WERI-Rb-1 (cell line): ENCODE measurements around the gene NHLRC4.
"Not testable (repeated sequence)": the region's sequence is repeated elsewhere in the genome, so short reads cannot be mapped to it uniquely, and the experiment has no call there.

Experiments
- DNase-seq: peaks from one replicate; pipeline ENCODE4 v3.0.0-alpha.2; 2020
- H3K27ac ChIP-seq: fragments of 250-450 bp; sonication (Bioruptor Pico); 2 replicates; pipeline ENCODE4 v1.5.1; 2020; ENCODE audit warnings: mild to moderate bottlenecking, moderate library complexity
- H3K27me3 ChIP-seq: fragments of 250-450 bp; sonication (Bioruptor Pico); 2 replicates; pipeline ENCODE4 v1.5.1; 2021; ENCODE audit warnings: mild to moderate bottlenecking, low read depth, moderate library complexity; ENCODE audit not compliant: insufficient read depth, severe bottlenecking
- H3K36me3 ChIP-seq: fragments of 250-450 bp; sonication (Bioruptor Pico); 2 replicates; pipeline ENCODE4 v1.5.1; 2020; ENCODE audit warnings: mild to moderate bottlenecking, moderate library complexity
- H3K4me3 ChIP-seq: 2 replicates; pipeline ENCODE4 v1.5.1; 2011; ENCODE audit warnings: low read depth, mild to moderate bottlenecking, control low read depth, low read length
- H3K9me3 ChIP-seq: fragments of 250-450 bp; sonication (Bioruptor Pico); 2 replicates; pipeline ENCODE4 v1.5.1; 2021; ENCODE audit warnings: mild to moderate bottlenecking, moderate library complexity; ENCODE audit not compliant: severe bottlenecking
- CTCF ChIP-seq: IDR thresholded peaks from 2 replicates; pipeline ENCODE4 v1.5.1; 2011; ENCODE audit warnings: low read depth, mild to moderate bottlenecking, control low read depth, inconsistent platforms, low read length

The NHLRC4 gene

GRCh38 chr16:595094-595528 lies 28.3 kb downstream of the NHLRC4 start:
- Histone ChIP-seq H3K27me3 (no peaks in the 10 kb centered on the region), H3K4me3 (no peak overlapping the region), H3K9me3 (no peaks in the 10 kb centered on the region), H3K36me3 (peaks cover 37% of the 10 kb centered on the region), H3K27ac (no peak overlapping the region)
- no peak for DNase-seq
- no peak for TF ChIP-seq CTCF

GRCh38 chr16:595942-596735 lies 29.3 kb downstream of the NHLRC4 start:
- H3K36me3 ChIP-seq: peaks cover 44% of the 10 kb centered on the region

GRCh38 chr16:596736-597060 lies 29.9 kb downstream of the NHLRC4 start:
- H3K36me3 ChIP-seq: peaks cover 48% of the 10 kb centered on the region
- no peak for TF ChIP-seq CTCF
- no peak for DNase-seq
- no peaks in the 10 kb centered on the region for H3K9me3 ChIP-seq
- no peaks in the 10 kb centered on the region for H3K27me3 ChIP-seq
- H3K4me3 ChIP-seq: no peak overlapping the region
- no peak overlapping the region for H3K27ac ChIP-seq

More at GRCh38 chr16:595942-596735, 29.3 kb downstream of the NHLRC4 start:
- no peaks in the 10 kb centered on the region for H3K27me3 ChIP-seq
- no peak for DNase-seq
- no peak overlapping the region for H3K27ac ChIP-seq
- no peak for TF ChIP-seq CTCF
- no peak overlapping the region for H3K4me3 ChIP-seq
- no peaks in the 10 kb centered on the region for H3K9me3 ChIP-seq

GRCh38 chr16:597655-598054 lies 30.9 kb downstream of the NHLRC4 start:
- not testable (repeated sequence) for DNase-seq, H3K9me3 ChIP-seq, H3K4me3 ChIP-seq, H3K27ac ChIP-seq, H3K27me3 ChIP-seq
- peaks cover 48% of the 10 kb centered on the region for H3K36me3 ChIP-seq

- Histone ChIP-seq H3K27me3 (no peaks in the 10 kb centered on the region), H3K4me3 (no peak overlapping the region), H3K9me3 (peaks cover 11% of the 10 kb centered on the region), H3K36me3 (peaks cover 46% of the 10 kb centered on the region), H3K27ac (no peak overlapping the region)
- no peak for DNase-seq
- no peak for TF ChIP-seq CTCF
These were observed 32.3 kb downstream of the NHLRC4 start for GRCh38 chr16:598823-599739.

- peak; percentile 50 for DNase-seq
- H3K9me3 ChIP-seq: peaks cover 22% of the 10 kb centered on the region
- 0 out of 2 replicates have a peak overlapping the region, but pooled peaks have one; percentile 22 for H3K27ac ChIP-seq
- TF ChIP-seq CTCF: peak; percentile 57
- H3K4me3 ChIP-seq: no peak overlapping the region
- peaks cover 54% of the 10 kb centered on the region for H3K36me3 ChIP-seq
- no peaks in the 10 kb centered on the region for H3K27me3 ChIP-seq
These were observed 34.0 kb downstream of the NHLRC4 start for GRCh38 chr16:600781-601180.
